AG04450 (cell line): ENCODE results near the gene ING4. TPM values are rescaled to one million over a fixed set of nuclear protein-coding genes. Genes with fewer than 3 reads are reported as not detected.

Experiments
- CTCF ChIA-PET: fragments of 300-600, 350-600 bp; formaldehyde crosslinking; extraction: SDS; loops from one replicate; lab custom pipeline; 2022; ENCODE audit warnings: antibody characterized with exemption, inconsistent platforms; lab: Charles Lee
- POLR2A ChIA-PET: fragments of 350-600 bp; formaldehyde crosslinking; extraction: SDS; loops from one replicate; lab custom pipeline; 2021; ENCODE audit warnings: antibody characterized with exemption, inconsistent platforms; lab: Yijun Ruan, JAX
- DNase-seq: peaks from one replicate; pipeline ENCODE4 v3.0.0-alpha.2; 2011; ENCODE audit warnings: low read depth, low spot score
- H3K27ac ChIP-seq: one replicate; pipeline ENCODE4 v1.5.1; 2012; ENCODE audit warnings: low read depth, low read length, control low read depth
- H3K27me3 ChIP-seq: one replicate; pipeline ENCODE4 v1.6.0; 2012; ENCODE audit warnings: low read length; ENCODE audit not compliant: control insufficient read depth, insufficient read depth
- H3K4me3 ChIP-seq: 2 replicates; pipeline ENCODE4 v1.5.1; 2011; ENCODE audit warnings: mild to moderate bottlenecking, low read depth, low read length, control low read depth
- H3K9me3 ChIP-seq: 2 replicates; pipeline ENCODE4 v1.5.1; 2012; ENCODE audit warnings: low read length; ENCODE audit not compliant: control insufficient read depth, insufficient read depth
- CTCF ChIP-seq: IDR thresholded peaks from 2 replicates; pipeline ENCODE4 v1.5.1; 2011; ENCODE audit warnings: low read depth, low read length, control low read depth, inconsistent platforms
- polyA plus RNA-seq: library from polyadenylated mRNA; depleted of rRNA; stranded (reverse); fragments of >200 nt; gene quantifications from 2 replicates; pipeline ENCODE4 v1.2.3, GENCODE V29; 2011

The ING4 gene
- polyA plus RNA-seq, 1 experiment: 66.6 TPM

- no peaks in the 10 kb centered on the region for H3K27me3 ChIP-seq
- H3K27ac ChIP-seq: no peak overlapping the region
- DNase-seq: no peak
- CTCF ChIA-PET: interaction anchor here (1.0 to 1.1 kb wide), 2 partner anchors 134 to 193 kb away, joined by 3 read pairs; partner anchors contain the start of gene PTMS
- no peaks in the 10 kb centered on the region for H3K9me3 ChIP-seq
- POLR2A ChIA-PET: interaction anchor here (0.9 kb wide), 1 partner anchor 121 kb away, joined by 4 read pairs; the partner anchor contains the start of gene MLF2
- no peak for TF ChIP-seq CTCF
- H3K4me3 ChIP-seq: no peak overlapping the region
Observed at GRCh38 chr12:6632026-6632983, 30.6 kb downstream of the ING4 start.

- Histone ChIP-seq H3K4me3 (no peak overlapping the region), H3K9me3 (no peaks in the 10 kb centered on the region), H3K27me3 (no peaks in the 10 kb centered on the region), H3K27ac (no peak overlapping the region)
- ChIA-PET CTCF (no interaction called here), POLR2A (interaction anchor here (0.9 kb wide), 1 partner anchor 121 kb away, joined by 4 read pairs; the partner anchor contains the start of gene MLF2)
- TF ChIP-seq CTCF: no peak
- no peak for DNase-seq
Observed at GRCh38 chr12:6631549-6631961, 31.4 kb downstream of the ING4 start.

- Histone ChIP-seq H3K27ac (no peak overlapping the region), H3K4me3 (no peak overlapping the region), H3K27me3 (no peaks in the 10 kb centered on the region), H3K9me3 (no peaks in the 10 kb centered on the region)
- no peak for DNase-seq
- no peak for TF ChIP-seq CTCF
- POLR2A ChIA-PET: no interaction called here
- CTCF ChIA-PET: interaction anchor here (0.6 kb wide), 2 partner anchors 148 to 204 kb away, joined by 3 read pairs; no protein-coding TSS in a partner anchor
Observed at GRCh38 chr12:6630736-6631135, 32.2 kb downstream of the ING4 start.

GRCh38 chr12:6627616-6628015 is 35.3 kb downstream of the ING4 start:
- Histone ChIP-seq H3K9me3 (no peaks in the 10 kb centered on the region), H3K4me3 (0 out of 2 replicates have a peak overlapping the region, but pooled peaks have one; percentile 4), H3K27ac (no peak overlapping the region), H3K27me3 (no peaks in the 10 kb centered on the region)
- ChIA-PET POLR2A (no interaction called here), CTCF (interaction anchor here (0.7 kb wide), 1 partner anchor 14 kb away, joined by 3 read pairs; no protein-coding TSS in a partner anchor)
- no peak for TF ChIP-seq CTCF
- no peak for DNase-seq
